Panc1 (cell line): ENCODE results near the gene EDC3. TPM values are rescaled to one million over a fixed set of nuclear protein-coding genes. Genes with fewer than 3 reads are reported as not detected.
A peak's percentile ranks its signal among the peaks of the same experiment; 100 is the strongest.

ENCODE experiments used
- ATAC-seq: fragments of 200-7000 bp; cut with Tn5 transposase; 2 replicates; pipeline ENCODE4 v1.9.1; 2020; ENCODE audit warnings: mild to moderate bottlenecking, moderate library complexity
- BruUV-seq: library from RNA; stranded (reverse); fragments of 400-500 nt; replicated peaks from 2 replicates; lab custom pipeline; 2021; lab: Mats Ljungman, UMichigan
- CTCF ChIA-PET: fragments of 300-600 bp; sonication (Branson Sonifier 250); formaldehyde crosslinking; loops from one replicate; lab custom pipeline; 2022; ENCODE audit warnings: antibody characterized with exemption; lab: Charles Lee
- POLR2A ChIA-PET: fragments of 300-600 bp; sonication (Branson Sonifier 250); formaldehyde crosslinking; loops from one replicate; lab custom pipeline; 2022; ENCODE audit warnings: antibody characterized with exemption; lab: Charles Lee
- DNase-seq: peaks from one replicate; pipeline ENCODE4 v3.0.0-alpha.2; 2010; ENCODE audit warnings: low read depth, low spot score
- H3K27ac ChIP-seq: 2 replicates; pipeline ENCODE4 v1.5.1; 2011; ENCODE audit warnings: mild to moderate bottlenecking, low read length, inconsistent platforms
- H3K27me3 ChIP-seq: fragments of 200-500 bp; sonication (Bioruptor generic); 2 replicates; pipeline ENCODE4 v1.6.0; 2014; ENCODE audit warnings: low read length, inconsistent platforms; ENCODE audit not compliant: control insufficient read depth, insufficient read depth
- H3K36me3 ChIP-seq: fragments of 200-500 bp; sonication (Bioruptor generic); 2 replicates; pipeline ENCODE4 v1.5.1; 2014; ENCODE audit warnings: inconsistent platforms, mild to moderate bottlenecking, low read length, moderate library complexity; ENCODE audit not compliant: control insufficient read depth, insufficient read depth
- H3K4me1 ChIP-seq: 2 replicates; pipeline ENCODE4 v1.5.1; 2011; ENCODE audit warnings: inconsistent platforms, mild to moderate bottlenecking, low read length, moderate library complexity; ENCODE audit not compliant: control insufficient read depth, insufficient read depth
- H3K4me3 ChIP-seq, 2 experiments: 2 replicates each; pipeline ENCODE4 v1.5.1; 2011 to 2012; ENCODE audit warnings: low read depth in 2 of 2, low read length in 2 of 2, mild to moderate bottlenecking in 2 of 2, inconsistent platforms in 1 of 2, moderate library complexity in 1 of 2
- H3K9me3 ChIP-seq: fragments of 200-500 bp; sonication (Bioruptor generic); 2 replicates; pipeline ENCODE4 v1.5.1; 2014; ENCODE audit warnings: low read depth, mild to moderate bottlenecking, inconsistent platforms, low read length, moderate library complexity; ENCODE audit not compliant: control insufficient read depth, insufficient read depth
- CTCF ChIP-seq: fragments of 450-650 bp; IDR thresholded peaks from 2 replicates; pipeline ENCODE4 v1.5.1; 2017; ENCODE audit warnings: mild to moderate bottlenecking
- POLR2AphosphoS5 ChIP-seq: IDR thresholded peaks from 2 replicates; pipeline ENCODE4 v1.6.1; 2012; ENCODE audit warnings: mild to moderate bottlenecking, low read depth, low read length, moderate library complexity
- REST ChIP-seq, 2 experiments: IDR thresholded peaks; 2 replicates each; pipeline ENCODE4 v1.6.1; 2011 to 2012; ENCODE audit warnings: low read depth in 2 of 2, control low read depth in 1 of 2, low read length in 1 of 2, mild to moderate bottlenecking in 1 of 2, moderate library complexity in 1 of 2; ENCODE audit not compliant: insufficient read depth in 1 of 2
- SIN3A ChIP-seq: IDR thresholded peaks from 2 replicates; pipeline ENCODE4 v1.6.1; 2012; ENCODE audit warnings: low read depth, mild to moderate bottlenecking, low read length, moderate library complexity, borderline replicate concordance; ENCODE audit not compliant: insufficient read depth
- TCF7L2 ChIP-seq: IDR thresholded peaks from 2 replicates; pipeline ENCODE4 v1.6.1; 2011; ENCODE audit warnings: mild to moderate bottlenecking, low read depth, low read length, inconsistent platforms
- in situ Hi-C: cut with HindIII; loops from 2 replicates; pipeline ENCODE4 v1.10.0; 2016; ENCODE audit warnings: low sequenced_read_pairs, low pct_unique_long_range_greater_than_20kb
- intact Hi-C: fragments of 100-400 bp; cut with micrococcal nuclease; formaldehyde crosslinking; loops from one replicate; pipeline ENCODE4 v1.10.0; 2022; ENCODE audit not compliant: unreplicated experiment
- total RNA-seq: library from RNA; stranded (reverse); gene quantifications from one replicate; pipeline ENCODE4 v1.2.1, GENCODE V29; 2021; ENCODE audit not compliant: unreplicated experiment

The EDC3 gene
- total RNA-seq, 1 experiment from 2014 or later: 45.5 TPM

GRCh38 chr15:74616366-74616939 lies 79.4 kb downstream of the EDC3 start:
- ChIA-PET CTCF (no interaction called here), POLR2A (no interaction called here)
- DNase-seq (no peak), ATAC-seq (no peak)
- BruUV-seq: no TSS peak
- no peaks in the 10 kb centered on the region for H3K9me3 ChIP-seq
- in situ Hi-C loops: no loop called here
- H3K36me3 ChIP-seq: peaks cover 4% of the 10 kb centered on the region; the same call in 1 of the 2 replicates
- peak overlapping the region; percentile 96 for H3K27ac ChIP-seq
- H3K27me3 ChIP-seq: no peaks in the 10 kb centered on the region
- H3K4me1 ChIP-seq: peaks cover 21% of the 10 kb centered on the region
- peak overlapping the region; percentile 90 to 100 for H3K4me3 ChIP-seq
- 0 out of 2 replicates have a peak, but pooled peaks have one; percentile 33 for TF ChIP-seq SIN3A
- TF ChIP-seq REST (IDR thresholded peaks at IDR 0.05; ENCODE audit: insufficient read depth in 1 of 2, low read depth in 2 of 2, low read length in 1 of 2): no peak
- TF ChIP-seq TCF7L2: no peak
- TF ChIP-seq CTCF: no peak
- intact Hi-C loops: loop anchor here (5.0 kb wide), 1 partner anchor 244 kb away; no protein-coding TSS in a partner anchor

GRCh38 chr15:74615508-74616365 lies 80.1 kb downstream of the EDC3 start, which contains the start of gene CLK3:
TSS of gene CLK3 (plus strand) at chr15:74615836. CDS start at chr15:74619197, 3,361 bp downstream.
- intact Hi-C loops (loop anchor here (5.0 kb wide), 1 partner anchor 243 kb away; no protein-coding TSS in a partner anchor), in situ Hi-C loops (no loop called here)
- BruUV-seq: no TSS peak
- POLR2A ChIA-PET: no interaction called here
- peaks cover 15% of the 10 kb centered on the region for H3K4me1 ChIP-seq
- H3K9me3 ChIP-seq: no peaks in the 10 kb centered on the region
- no peaks in the 10 kb centered on the region for H3K36me3 ChIP-seq
- H3K27me3 ChIP-seq: no peaks in the 10 kb centered on the region
- DNase-seq (no peak), ATAC-seq (peak; percentile 92)
- CTCF ChIA-PET: no interaction called here
- peak within 1 kb of the TSS; percentile 90 to 100 for H3K4me3 ChIP-seq
- TF ChIP-seq CTCF (no peak), TCF7L2 (no peak), POLR2AphosphoS5 (peak; percentile 76; the same call in 1 of the 2 replicates), REST (IDR thresholded peaks at IDR 0.05; ENCODE audit: insufficient read depth in 1 of 2, low read depth in 2 of 2, low read length in 1 of 2) (0 out of 4 replicates have a peak, but pooled peaks of 1 of the 2 experiments have one; percentile 6), SIN3A (peak; percentile 82; the same call in 1 of the 2 replicates)
- H3K27ac ChIP-seq: peak within 1 kb of the TSS; percentile 96
